ENCODE data around the gene PRM2. TPM values are rescaled to one million over a fixed set of nuclear protein-coding genes. Genes with fewer than 3 reads are reported as not detected.

The PRM2 gene
- total RNA-seq, 3 donors from 2014 or later (not counting 1 experiment from before 2014, with no cell fraction given): not detected

- no peak overlapping the region for H3K4me3 Mint-ChIP-seq
- 96% methylated on average over 8 of the region's 10 CpGs for WGBS (ENCODE audit: insufficient coverage)
- no peak for TF ChIP-seq CTCF (IDR thresholded peaks at IDR 0.05)
- intact Hi-C loops (cut with micrococcal nuclease): loop anchor here (10.0 kb wide), 1 partner anchor 362 kb away; the partner anchor contains the start of gene CIITA
- Histone ChIP-seq H3K4me1 (ENCODE audit: control insufficient read depth, insufficient read depth, low read length) (peaks cover 82% of the 10 kb centered on the region), H3K36me3 (ENCODE audit: control insufficient read depth, insufficient read depth, low read length) (no peaks in the 10 kb centered on the region), H3K9me3 (ENCODE audit: control insufficient read depth, insufficient read depth, low read length) (no peaks in the 10 kb centered on the region), H3K27ac (ENCODE audit: low read length) (no peak overlapping the region), H3K4me3 (ENCODE audit: low read length) (no peak overlapping the region), H3K27me3 (ENCODE audit: control insufficient read depth, insufficient read depth, low read length) (no peaks in the 10 kb centered on the region)
- no peak for ATAC-seq
- no peaks in the 10 kb centered on the region for H3K27me3 Mint-ChIP-seq (ENCODE audit: low read depth in 2 of 2)
- H3K9me3 Mint-ChIP-seq: no peaks in the 10 kb centered on the region
- H3K27ac Mint-ChIP-seq: no peak overlapping the region
- peaks cover 54 to 68% of the 10 kb centered on the region in 2 donors for H3K4me1 Mint-ChIP-seq
- H3K36me3 Mint-ChIP-seq: no peaks in the 10 kb centered on the region
- DNase-seq: no peak
These were observed 39.6 kb downstream of the PRM2 start for GRCh38 chr16:11236461-11237254.

DNA sequence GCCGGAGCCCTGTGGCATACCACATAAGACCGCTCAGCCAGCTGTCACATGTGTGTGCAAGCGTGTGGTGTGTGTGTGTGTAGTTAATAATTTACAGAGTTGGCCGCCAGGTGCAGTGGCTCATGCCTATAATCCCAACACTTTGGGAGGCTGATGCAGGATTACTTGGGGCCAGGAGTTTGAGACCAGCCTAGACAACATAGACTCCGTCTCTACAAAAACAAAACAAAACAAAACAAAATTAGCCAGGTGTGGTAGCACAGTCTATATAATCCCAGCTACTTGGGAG lies 40.6 kb downstream of the PRM2 start:
- intact Hi-C loops (cut with micrococcal nuclease): loop anchor here (2.0 to 10.0 kb wide), 2 partner anchors 17 to 361 kb away; partner anchors contain the start of gene CIITA
- Mint-ChIP-seq H3K4me3 (peak overlapping the region; percentile 36), H3K27ac (peak overlapping the region; percentile 84 to 92), H3K36me3 (no peaks in the 10 kb centered on the region), H3K27me3 (ENCODE audit: low read depth in 2 of 2) (no peaks in the 10 kb centered on the region), H3K4me1 (peaks cover 62 to 67% of the 10 kb centered on the region in 2 donors), H3K9me3 (no peaks in the 10 kb centered on the region)
- Histone ChIP-seq H3K27me3 (ENCODE audit: control insufficient read depth, insufficient read depth, low read length) (no peaks in the 10 kb centered on the region), H3K4me3 (ENCODE audit: low read length) (no peak overlapping the region), H3K27ac (ENCODE audit: low read length) (no peak overlapping the region), H3K4me1 (ENCODE audit: control insufficient read depth, insufficient read depth, low read length) (peaks cover 82% of the 10 kb centered on the region), H3K9me3 (ENCODE audit: control insufficient read depth, insufficient read depth, low read length) (no peaks in the 10 kb centered on the region), H3K36me3 (ENCODE audit: control insufficient read depth, insufficient read depth, low read length) (no peaks in the 10 kb centered on the region)
- ATAC-seq (no peak), DNase-seq (no peak)
- TF ChIP-seq CTCF (IDR thresholded peaks at IDR 0.05): no peak
- 41% methylated on average over 5 of the region's 5 CpGs for WGBS (ENCODE audit: insufficient coverage)

- ATAC-seq (peak; percentile 37 to 48 (median 38)), DNase-seq (no peak)
- Mint-ChIP-seq H3K36me3 (no peaks in the 10 kb centered on the region), H3K27ac (peak overlapping the region; percentile 84 to 92), H3K27me3 (ENCODE audit: low read depth in 2 of 2) (no peaks in the 10 kb centered on the region), H3K9me3 (no peaks in the 10 kb centered on the region), H3K4me1 (peaks cover 62% of the 10 kb centered on the region in 2 donors), H3K4me3 (peak overlapping the region; percentile 36)
- peaks cover 76% of the 10 kb centered on the region for H3K4me1 ChIP-seq (ENCODE audit: control insufficient read depth, insufficient read depth, low read length)
- H3K4me3 ChIP-seq (ENCODE audit: low read length): no peak overlapping the region
- WGBS (ENCODE audit: insufficient coverage): 44% methylated on average over 11 of the region's 13 CpGs
- peak overlapping the region; percentile 37 for H3K27ac ChIP-seq (ENCODE audit: low read length)
- intact Hi-C loops (cut with micrococcal nuclease): loop anchor here (2.0 to 10.0 kb wide), 2 partner anchors 18 to 360 kb away; partner anchors contain the start of gene CIITA
- no peaks in the 10 kb centered on the region for H3K9me3 ChIP-seq (ENCODE audit: control insufficient read depth, insufficient read depth, low read length)
- no peaks in the 10 kb centered on the region for H3K36me3 ChIP-seq (ENCODE audit: control insufficient read depth, insufficient read depth, low read length)
- no peak for TF ChIP-seq CTCF (IDR thresholded peaks at IDR 0.05)
- no peaks in the 10 kb centered on the region for H3K27me3 ChIP-seq (ENCODE audit: control insufficient read depth, insufficient read depth, low read length)
These were observed 41.2 kb downstream of the PRM2 start for GRCh38 chr16:11234884-11235702.

Data from natural killer cell (primary cell).